Measurements from ENCODE around the gene RGN. TPM values are rescaled to one million over a fixed set of nuclear protein-coding genes. Genes with fewer than 3 reads are reported as not detected.
A peak's percentile ranks its signal among the peaks of the same experiment; 100 is the strongest.

Gene RGN
- total RNA-seq, 1 experiment from 2014 or later: not detected

DNA sequence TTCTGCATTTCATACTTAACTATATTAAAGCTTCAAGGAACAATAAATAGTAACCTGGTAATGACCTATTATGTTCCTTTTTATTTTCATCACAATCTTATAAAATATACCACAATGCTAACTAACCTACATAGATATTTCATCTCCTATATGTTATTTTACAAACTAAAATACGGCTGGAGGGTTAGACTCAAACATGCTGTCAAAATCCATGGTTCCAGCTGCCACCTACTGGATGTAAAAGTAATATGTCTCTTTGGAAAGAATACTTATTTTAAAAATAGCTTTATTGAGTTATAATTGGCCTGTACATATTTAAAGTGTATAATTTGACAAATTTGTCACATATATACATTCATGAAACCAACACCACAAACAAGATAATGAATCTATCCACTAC is 15.0 kb downstream of the RGN start:
- CTCF ChIA-PET: interaction anchor here (1.1 kb wide), 1 partner anchor 190 kb away, joined by 7 read pairs; no protein-coding TSS in a partner anchor
- no TSS peak for BruUV-seq (replicated peaks)
- TF ChIP-seq, protein P1, sequence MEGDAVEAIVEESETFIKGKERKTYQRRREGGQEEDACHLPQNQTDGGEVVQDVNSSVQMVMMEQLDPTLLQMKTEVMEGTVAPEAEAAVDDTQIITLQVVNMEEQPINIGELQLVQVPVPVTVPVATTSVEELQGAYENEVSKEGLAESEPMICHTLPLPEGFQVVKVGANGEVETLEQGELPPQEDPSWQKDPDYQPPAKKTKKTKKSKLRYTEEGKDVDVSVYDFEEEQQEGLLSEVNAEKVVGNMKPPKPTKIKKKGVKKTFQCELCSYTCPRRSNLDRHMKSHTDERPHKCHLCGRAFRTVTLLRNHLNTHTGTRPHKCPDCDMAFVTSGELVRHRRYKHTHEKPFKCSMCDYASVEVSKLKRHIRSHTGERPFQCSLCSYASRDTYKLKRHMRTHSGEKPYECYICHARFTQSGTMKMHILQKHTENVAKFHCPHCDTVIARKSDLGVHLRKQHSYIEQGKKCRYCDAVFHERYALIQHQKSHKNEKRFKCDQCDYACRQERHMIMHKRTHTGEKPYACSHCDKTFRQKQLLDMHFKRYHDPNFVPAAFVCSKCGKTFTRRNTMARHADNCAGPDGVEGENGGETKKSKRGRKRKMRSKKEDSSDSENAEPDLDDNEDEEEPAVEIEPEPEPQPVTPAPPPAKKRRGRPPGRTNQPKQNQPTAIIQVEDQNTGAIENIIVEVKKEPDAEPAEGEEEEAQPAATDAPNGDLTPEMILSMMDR (IDR thresholded peaks at IDR 0.05; ENCODE audit: unreplicated experiment): peak; percentile 12
- H3K4me1 Mint-ChIP-seq (ENCODE audit: low read depth, unreplicated experiment): no peaks in the 10 kb centered on the region
- DNase-seq: no peak
- no peaks in the 10 kb centered on the region for H3K36me3 Mint-ChIP-seq (ENCODE audit: insufficient read depth, unreplicated experiment)
- no peaks in the 10 kb centered on the region for H3K27me3 Mint-ChIP-seq (ENCODE audit: unreplicated experiment)
- no peak overlapping the region for H3K27ac Mint-ChIP-seq (ENCODE audit: unreplicated experiment)
- H3K4me3 Mint-ChIP-seq (ENCODE audit: low read depth, unreplicated experiment): no peak overlapping the region
- intact Hi-C loops (cut with micrococcal nuclease; ENCODE audit: unreplicated experiment): loop anchor here (5.0 to 10.0 kb wide), 2 partner anchors 191 to 288 kb away; no protein-coding TSS in a partner anchor
- H3K9me3 Mint-ChIP-seq (ENCODE audit: low read depth, unreplicated experiment): no peaks in the 10 kb centered on the region

DNA sequence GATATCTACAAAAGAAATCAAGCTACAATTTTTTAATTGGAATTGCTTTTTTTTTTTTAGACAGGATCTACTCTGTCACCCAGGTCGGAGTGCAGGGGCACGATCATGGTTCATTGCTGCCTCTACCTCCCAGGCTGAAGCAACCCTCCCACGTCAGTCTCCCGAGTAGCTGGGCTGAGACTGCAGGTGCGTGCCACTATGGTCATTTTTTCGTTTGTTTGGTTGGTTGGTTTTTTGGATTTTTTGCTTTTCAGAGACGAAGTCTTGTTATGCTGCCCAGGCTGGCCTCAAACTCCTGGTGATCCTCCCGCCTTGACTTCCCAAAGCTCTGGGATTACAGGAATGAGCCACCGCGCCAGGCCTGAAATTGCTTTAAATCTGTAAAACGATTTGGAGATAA is 15.6 kb downstream of the RGN start:
- CTCF ChIA-PET: interaction anchor here (1.1 kb wide), 1 partner anchor 190 kb away, joined by 7 read pairs; no protein-coding TSS in a partner anchor
- no peaks in the 10 kb centered on the region for H3K36me3 Mint-ChIP-seq (ENCODE audit: insufficient read depth, unreplicated experiment)
- H3K27me3 Mint-ChIP-seq (ENCODE audit: unreplicated experiment): no peaks in the 10 kb centered on the region
- BruUV-seq (replicated peaks): no TSS peak
- TF ChIP-seq, protein P1 (IDR thresholded peaks at IDR 0.05; ENCODE audit: unreplicated experiment): no peak
- no peaks in the 10 kb centered on the region for H3K4me1 Mint-ChIP-seq (ENCODE audit: low read depth, unreplicated experiment)
- DNase-seq: no peak
- no peaks in the 10 kb centered on the region for H3K9me3 Mint-ChIP-seq (ENCODE audit: low read depth, unreplicated experiment)
- intact Hi-C loops (cut with micrococcal nuclease; ENCODE audit: unreplicated experiment): loop anchor here (5.0 to 10.0 kb wide), 2 partner anchors 192 to 289 kb away; no protein-coding TSS in a partner anchor
- H3K27ac Mint-ChIP-seq (ENCODE audit: unreplicated experiment): no peak overlapping the region
- no peak overlapping the region for H3K4me3 Mint-ChIP-seq (ENCODE audit: low read depth, unreplicated experiment)

DNA sequence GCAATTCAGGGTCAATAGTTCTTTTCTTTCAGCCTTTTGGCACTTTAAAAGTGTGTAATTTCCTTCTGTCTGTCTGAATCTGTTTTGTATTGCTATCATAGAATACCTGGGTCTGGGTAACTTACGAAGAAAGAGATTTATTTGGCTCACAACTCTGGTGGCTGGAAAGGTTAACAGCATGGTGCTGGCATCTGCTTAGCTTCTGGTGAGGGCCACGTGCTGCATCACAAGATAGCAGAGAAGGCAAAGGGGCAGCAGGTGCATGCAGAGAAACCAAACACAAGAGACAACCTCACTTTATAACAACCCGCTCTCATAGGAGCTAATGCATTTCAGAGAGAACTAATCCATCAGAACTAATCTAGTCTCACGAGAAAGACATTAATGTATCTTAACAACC is 18.8 kb downstream of the RGN start:
- intact Hi-C loops (cut with micrococcal nuclease; ENCODE audit: unreplicated experiment): loop anchor here (10.0 kb wide), 1 partner anchor 292 kb away; no protein-coding TSS in a partner anchor
- Mint-ChIP-seq H3K27ac (ENCODE audit: unreplicated experiment) (no peak overlapping the region), H3K4me1 (ENCODE audit: low read depth, unreplicated experiment) (no peaks in the 10 kb centered on the region), H3K27me3 (ENCODE audit: unreplicated experiment) (peaks cover 7% of the 10 kb centered on the region), H3K36me3 (ENCODE audit: insufficient read depth, unreplicated experiment) (no peaks in the 10 kb centered on the region), H3K4me3 (ENCODE audit: low read depth, unreplicated experiment) (no peak overlapping the region), H3K9me3 (ENCODE audit: low read depth, unreplicated experiment) (no peaks in the 10 kb centered on the region)
- TF ChIP-seq, protein P1 (IDR thresholded peaks at IDR 0.05; ENCODE audit: unreplicated experiment): no peak
- CTCF ChIA-PET: interaction anchor here (1.1 kb wide), 1 partner anchor 16 kb away, joined by 3 read pairs; no protein-coding TSS in a partner anchor
- no TSS peak for BruUV-seq (replicated peaks)
- DNase-seq: no peak

DNA sequence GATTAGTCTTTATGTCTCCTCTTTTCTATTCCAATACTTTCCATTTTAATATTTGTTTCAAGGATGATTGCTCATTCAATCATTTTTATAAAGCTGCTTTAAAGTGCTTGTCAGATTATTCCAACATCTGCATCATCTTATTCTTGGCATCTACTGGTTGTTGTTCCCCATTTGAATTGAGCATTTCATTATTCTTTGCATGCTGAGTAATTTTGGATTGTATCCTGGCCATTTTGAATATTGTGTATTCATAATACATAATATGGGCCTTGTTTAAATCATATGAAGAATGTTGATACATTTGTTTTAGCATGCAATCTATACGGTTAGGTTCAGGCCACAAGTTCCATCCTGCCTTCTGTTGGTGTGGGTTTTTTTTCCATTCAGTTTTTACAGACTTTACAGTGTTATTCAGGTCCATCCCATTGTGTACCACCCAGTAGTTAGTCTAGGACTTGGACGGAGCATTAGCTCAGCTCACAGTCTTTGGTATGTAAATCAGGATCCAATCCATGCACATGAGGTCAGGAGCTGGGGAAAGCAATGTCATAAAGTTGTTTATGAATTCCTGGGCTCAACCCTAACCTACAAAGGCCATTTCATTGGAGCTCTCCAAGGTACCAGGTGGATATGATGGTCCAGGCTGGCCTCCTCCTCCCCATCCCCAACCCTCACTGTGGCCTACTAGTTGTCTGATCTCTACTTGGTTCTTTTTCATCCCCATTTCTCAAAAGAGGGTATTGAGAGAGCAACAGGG is 20.3 kb downstream of the RGN start:
- Mint-ChIP-seq H3K9me3 (ENCODE audit: low read depth, unreplicated experiment) (no peaks in the 10 kb centered on the region), H3K27ac (ENCODE audit: unreplicated experiment) (no peak overlapping the region), H3K27me3 (ENCODE audit: unreplicated experiment) (peaks cover 7% of the 10 kb centered on the region), H3K4me1 (ENCODE audit: low read depth, unreplicated experiment) (no peaks in the 10 kb centered on the region), H3K36me3 (ENCODE audit: insufficient read depth, unreplicated experiment) (no peaks in the 10 kb centered on the region), H3K4me3 (ENCODE audit: low read depth, unreplicated experiment) (no peak overlapping the region)
- TF ChIP-seq, protein P1 (IDR thresholded peaks at IDR 0.05; ENCODE audit: unreplicated experiment): no peak
- no peak for DNase-seq
- intact Hi-C loops (cut with micrococcal nuclease; ENCODE audit: unreplicated experiment): loop anchor here (10.0 kb wide), 1 partner anchor 294 kb away; no protein-coding TSS in a partner anchor
- no TSS peak for BruUV-seq (replicated peaks)
- CTCF ChIA-PET: interaction anchor here (0.6 to 0.9 kb wide), 3 partner anchors 16 to 66 kb away, joined by 3 to 7 read pairs (median 3); no protein-coding TSS in a partner anchor
